ENCODE results near the gene TM9SF1. TPM values are rescaled to one million over a fixed set of nuclear protein-coding genes. Genes with fewer than 3 reads are reported as not detected.

TM9SF1 gene
- polyA plus RNA-seq, 2 of the 4 experiments (the other 2 are of a cell fraction), result 48.0 to 62.2 TPM

DNA sequence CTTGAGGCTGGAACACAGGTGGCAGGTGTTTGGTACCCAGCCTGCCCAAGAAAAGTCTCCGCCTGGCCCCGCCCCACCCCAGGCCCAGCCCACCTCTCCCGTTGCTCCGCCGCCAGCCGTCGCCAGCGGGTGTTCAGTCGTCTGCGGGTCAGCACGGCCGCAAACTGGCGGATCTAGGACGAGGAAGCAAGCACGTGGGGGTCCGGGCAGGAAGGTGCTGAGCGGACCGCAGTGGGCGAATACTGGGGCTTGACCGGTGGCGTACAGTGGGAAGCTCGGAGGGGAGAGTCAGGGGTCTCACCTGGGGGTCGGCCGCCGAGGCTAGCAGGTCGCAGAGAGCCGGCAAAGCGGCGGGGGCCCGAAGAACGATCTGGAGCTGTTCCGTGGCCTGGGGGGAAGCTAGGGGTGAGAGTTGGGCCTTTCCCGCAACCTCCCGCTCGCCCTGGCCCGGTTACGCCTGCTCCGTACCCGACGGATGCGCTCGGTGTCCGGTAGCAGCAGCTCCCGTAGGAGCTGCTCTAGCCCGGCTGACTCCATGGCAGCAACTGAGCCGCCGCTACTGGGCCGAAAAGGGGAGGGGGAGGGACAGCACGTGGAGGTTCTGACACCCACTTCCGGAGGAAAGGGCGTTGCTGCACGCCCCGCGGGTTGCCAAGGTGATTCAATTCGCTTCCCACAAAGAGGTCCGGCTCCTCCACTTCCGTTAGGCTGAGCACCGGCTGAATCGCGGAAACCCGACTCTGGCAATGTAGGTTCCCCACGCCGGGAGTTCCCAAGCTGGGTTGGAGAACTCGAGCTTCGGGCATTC, 6.8 kb downstream of the TM9SF1 start, which contains the start of gene IPO4 (continued):
- TF ChIP-seq, protein P1, sequence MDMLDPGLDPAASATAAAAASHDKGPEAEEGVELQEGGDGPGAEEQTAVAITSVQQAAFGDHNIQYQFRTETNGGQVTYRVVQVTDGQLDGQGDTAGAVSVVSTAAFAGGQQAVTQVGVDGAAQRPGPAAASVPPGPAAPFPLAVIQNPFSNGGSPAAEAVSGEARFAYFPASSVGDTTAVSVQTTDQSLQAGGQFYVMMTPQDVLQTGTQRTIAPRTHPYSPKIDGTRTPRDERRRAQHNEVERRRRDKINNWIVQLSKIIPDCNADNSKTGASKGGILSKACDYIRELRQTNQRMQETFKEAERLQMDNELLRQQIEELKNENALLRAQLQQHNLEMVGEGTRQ (IDR thresholded peaks at IDR 0.05), result peak; percentile 73
- no peak for TF ChIP-seq ESRRA (IDR thresholded peaks at IDR 0.05; ENCODE audit: borderline replicate concordance, low read length)
- no peak for TF ChIP-seq CBX2 (IDR thresholded peaks at IDR 0.05; ENCODE audit: borderline replicate concordance, low read depth)
- TF ChIP-seq, protein P2, sequence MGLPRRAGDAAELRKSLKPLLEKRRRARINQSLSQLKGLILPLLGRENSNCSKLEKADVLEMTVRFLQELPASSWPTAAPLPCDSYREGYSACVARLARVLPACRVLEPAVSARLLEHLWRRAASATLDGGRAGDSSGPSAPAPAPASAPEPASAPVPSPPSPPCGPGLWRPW (IDR thresholded peaks at IDR 0.05), result no peak
- TF ChIP-seq POLR2A (IDR thresholded peaks at IDR 0.05; ENCODE audit: low read length), result peak; percentile 81
- TF ChIP-seq SREBF2 (IDR thresholded peaks at IDR 0.05), result no peak
- peak; percentile 81 for TF ChIP-seq BHLHE40 (IDR thresholded peaks at IDR 0.05; ENCODE audit: low read depth, low read length)
- TF ChIP-seq, protein P3, sequence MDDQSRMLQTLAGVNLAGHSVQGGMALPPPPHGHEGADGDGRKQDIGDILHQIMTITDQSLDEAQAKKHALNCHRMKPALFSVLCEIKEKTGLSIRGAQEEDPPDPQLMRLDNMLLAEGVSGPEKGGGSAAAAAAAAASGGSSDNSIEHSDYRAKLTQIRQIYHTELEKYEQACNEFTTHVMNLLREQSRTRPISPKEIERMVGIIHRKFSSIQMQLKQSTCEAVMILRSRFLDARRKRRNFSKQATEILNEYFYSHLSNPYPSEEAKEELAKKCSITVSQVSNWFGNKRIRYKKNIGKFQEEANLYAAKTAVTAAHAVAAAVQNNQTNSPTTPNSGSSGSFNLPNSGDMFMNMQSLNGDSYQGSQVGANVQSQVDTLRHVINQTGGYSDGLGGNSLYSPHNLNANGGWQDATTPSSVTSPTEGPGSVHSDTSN (IDR thresholded peaks at IDR 0.05), result peak; percentile 54; the same call in 1 of the 2 replicates
- TF ChIP-seq CBX8 (IDR thresholded peaks at IDR 0.05), result no peak
- TF ChIP-seq EHF (CRISPR knock-in tag; IDR thresholded peaks at IDR 0.05), result no peak
- no peak for TF ChIP-seq TP53 (CRISPR knock-in tag; IDR thresholded peaks at IDR 0.05)
- TF ChIP-seq, protein P4, sequence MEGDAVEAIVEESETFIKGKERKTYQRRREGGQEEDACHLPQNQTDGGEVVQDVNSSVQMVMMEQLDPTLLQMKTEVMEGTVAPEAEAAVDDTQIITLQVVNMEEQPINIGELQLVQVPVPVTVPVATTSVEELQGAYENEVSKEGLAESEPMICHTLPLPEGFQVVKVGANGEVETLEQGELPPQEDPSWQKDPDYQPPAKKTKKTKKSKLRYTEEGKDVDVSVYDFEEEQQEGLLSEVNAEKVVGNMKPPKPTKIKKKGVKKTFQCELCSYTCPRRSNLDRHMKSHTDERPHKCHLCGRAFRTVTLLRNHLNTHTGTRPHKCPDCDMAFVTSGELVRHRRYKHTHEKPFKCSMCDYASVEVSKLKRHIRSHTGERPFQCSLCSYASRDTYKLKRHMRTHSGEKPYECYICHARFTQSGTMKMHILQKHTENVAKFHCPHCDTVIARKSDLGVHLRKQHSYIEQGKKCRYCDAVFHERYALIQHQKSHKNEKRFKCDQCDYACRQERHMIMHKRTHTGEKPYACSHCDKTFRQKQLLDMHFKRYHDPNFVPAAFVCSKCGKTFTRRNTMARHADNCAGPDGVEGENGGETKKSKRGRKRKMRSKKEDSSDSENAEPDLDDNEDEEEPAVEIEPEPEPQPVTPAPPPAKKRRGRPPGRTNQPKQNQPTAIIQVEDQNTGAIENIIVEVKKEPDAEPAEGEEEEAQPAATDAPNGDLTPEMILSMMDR (IDR thresholded peaks at IDR 0.05), result no peak
- TF ChIP-seq, protein P5, sequence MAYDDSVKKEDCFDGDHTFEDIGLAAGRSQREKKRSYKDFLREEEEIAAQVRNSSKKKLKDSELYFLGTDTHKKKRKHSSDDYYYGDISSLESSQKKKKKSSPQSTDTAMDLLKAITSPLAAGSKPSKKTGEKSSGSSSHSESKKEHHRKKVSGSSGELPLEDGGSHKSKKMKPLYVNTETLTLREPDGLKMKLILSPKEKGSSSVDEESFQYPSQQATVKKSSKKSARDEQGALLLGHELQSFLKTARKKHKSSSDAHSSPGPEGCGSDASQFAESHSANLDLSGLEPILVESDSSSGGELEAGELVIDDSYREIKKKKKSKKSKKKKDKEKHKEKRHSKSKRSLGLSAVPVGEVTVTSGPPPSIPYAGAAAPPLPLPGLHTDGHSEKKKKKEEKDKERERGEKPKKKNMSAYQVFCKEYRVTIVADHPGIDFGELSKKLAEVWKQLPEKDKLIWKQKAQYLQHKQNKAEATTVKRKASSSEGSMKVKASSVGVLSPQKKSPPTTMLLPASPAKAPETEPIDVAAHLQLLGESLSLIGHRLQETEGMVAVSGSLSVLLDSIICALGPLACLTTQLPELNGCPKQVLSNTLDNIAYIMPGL (CRISPR knock-in tag; IDR thresholded peaks at IDR 0.05; ENCODE audit: borderline replicate concordance), result no peak
- peak; percentile 79; the same call in 1 of the 2 replicates for TF ChIP-seq PHF8 (IDR thresholded peaks at IDR 0.05; ENCODE audit: borderline replicate concordance, low read depth)
- peak in 1 of 2 experiments; percentile 27; a peak in 2 of 4 replicates for TF ChIP-seq CEBPB (IDR thresholded peaks at IDR 0.05)
- TF ChIP-seq, protein P6, sequence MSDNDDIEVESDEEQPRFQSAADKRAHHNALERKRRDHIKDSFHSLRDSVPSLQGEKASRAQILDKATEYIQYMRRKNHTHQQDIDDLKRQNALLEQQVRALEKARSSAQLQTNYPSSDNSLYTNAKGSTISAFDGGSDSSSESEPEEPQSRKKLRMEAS (IDR thresholded peaks at IDR 0.05), result peak; percentile 99
- TF ChIP-seq, protein P7, sequence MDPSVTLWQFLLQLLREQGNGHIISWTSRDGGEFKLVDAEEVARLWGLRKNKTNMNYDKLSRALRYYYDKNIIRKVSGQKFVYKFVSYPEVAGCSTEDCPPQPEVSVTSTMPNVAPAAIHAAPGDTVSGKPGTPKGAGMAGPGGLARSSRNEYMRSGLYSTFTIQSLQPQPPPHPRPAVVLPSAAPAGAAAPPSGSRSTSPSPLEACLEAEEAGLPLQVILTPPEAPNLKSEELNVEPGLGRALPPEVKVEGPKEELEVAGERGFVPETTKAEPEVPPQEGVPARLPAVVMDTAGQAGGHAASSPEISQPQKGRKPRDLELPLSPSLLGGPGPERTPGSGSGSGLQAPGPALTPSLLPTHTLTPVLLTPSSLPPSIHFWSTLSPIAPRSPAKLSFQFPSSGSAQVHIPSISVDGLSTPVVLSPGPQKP (IDR thresholded peaks at IDR 0.05; ENCODE audit: low read depth, low read length), result peak; percentile 86
- TF ChIP-seq KDM5A (IDR thresholded peaks at IDR 0.05), result no peak
- TF ChIP-seq SMC3 (IDR thresholded peaks at IDR 0.05), result no peak
- TF ChIP-seq POLR2AphosphoS2 (conservative IDR thresholded peaks at IDR 0.05; ENCODE audit: low read length), result no peak
- TF ChIP-seq, protein P8, sequence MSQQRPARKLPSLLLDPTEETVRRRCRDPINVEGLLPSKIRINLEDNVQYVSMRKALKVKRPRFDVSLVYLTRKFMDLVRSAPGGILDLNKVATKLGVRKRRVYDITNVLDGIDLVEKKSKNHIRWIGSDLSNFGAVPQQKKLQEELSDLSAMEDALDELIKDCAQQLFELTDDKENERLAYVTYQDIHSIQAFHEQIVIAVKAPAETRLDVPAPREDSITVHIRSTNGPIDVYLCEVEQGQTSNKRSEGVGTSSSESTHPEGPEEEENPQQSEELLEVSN (IDR thresholded peaks at IDR 0.05; ENCODE audit: borderline replicate concordance, low read depth), result 0 out of 2 replicates have a peak, but pooled peaks have one; percentile 48
- TF ChIP-seq JUNB (IDR thresholded peaks at IDR 0.05), result no peak
- no peak for TF ChIP-seq EP300 (IDR thresholded peaks at IDR 0.05)
- no peak for TF ChIP-seq RCOR1 (IDR thresholded peaks at IDR 0.05; ENCODE audit: low read depth, low read length)
- TF ChIP-seq HOXB5 (CRISPR knock-in tag; IDR thresholded peaks at IDR 0.05), result no peak
- peak; percentile 53; the same call in 1 of the 2 replicates for TF ChIP-seq RFX5 (IDR thresholded peaks at IDR 0.05)
- TF ChIP-seq KDM1A (IDR thresholded peaks at IDR 0.05; ENCODE audit: low read depth), result no peak
